HepG2 (cell line): ENCODE results near the gene HHIPL1.

Source experiments
- CREBL2 ChIP-seq: sonication (generic); formaldehyde crosslinking; IDR thresholded peaks from 2 replicates; pipeline ENCODE4 v1.8.1; 2023; ENCODE audit warnings: missing genetic modification reagents, mild to moderate bottlenecking, borderline replicate concordance
- TFAP4 ChIP-seq: sonication (generic); IDR thresholded peaks from 2 replicates; pipeline ENCODE4 v1.6.1; 2016; ENCODE audit warnings: low read depth, borderline replicate concordance

GRCh38 chr14:99688629-99689028, 43.7 kb downstream of the HHIPL1 start:
- no peak for TF ChIP-seq CREBL2 (CRISPR knock-in tag)
- no peak for TF ChIP-seq TFAP4
